GM23338 (cell line): ENCODE data around the gene ADCY5. TPM values are rescaled to one million over a fixed set of nuclear protein-coding genes. Genes with fewer than 3 reads are reported as not detected.
A peak's percentile ranks its signal among the peaks of the same experiment; 100 is the strongest.

Experiments
- ATAC-seq: fragments of 200-7000 bp; cut with Tn5 transposase; 3 replicates; pipeline ENCODE4 v1.9.1; 2020
- DNase-seq: peaks from one replicate; pipeline ENCODE4 v3.0.0-alpha.2; 2015; ENCODE audit warnings: low spot score
- H2AFZ ChIP-seq: fragments of 200-600 bp; sonication (generic); 2 replicates; pipeline ENCODE4 v1.8.0; 2016; ENCODE audit warnings: antibody characterized with exemption, mild to moderate bottlenecking, moderate library complexity
- H3F3A ChIP-seq: fragments of 200-600 bp; sonication (generic); replicated peaks from 2 replicates; pipeline ENCODE4 v1.8.0; 2017; ENCODE audit warnings: antibody characterized with exemption, mixed run types, low read depth
- H3K27ac ChIP-seq: fragments of 200-600 bp; sonication (generic); 2 replicates; pipeline ENCODE4 v1.6.1; 2016; ENCODE audit warnings: low read depth
- H3K27me3 ChIP-seq: fragments of 200-600 bp; sonication (generic); 2 replicates; pipeline ENCODE4 v1.8.0; 2016; ENCODE audit warnings: mild to moderate bottlenecking, mixed run types, moderate library complexity; ENCODE audit not compliant: insufficient read depth
- H3K36me3 ChIP-seq: fragments of 200-600 bp; sonication (generic); 2 replicates; pipeline ENCODE4 v1.8.0; 2016; ENCODE audit warnings: mild to moderate bottlenecking; ENCODE audit not compliant: insufficient read depth
- H3K4me1 ChIP-seq: fragments of 200-600 bp; sonication (generic); 2 replicates; pipeline ENCODE4 v1.8.0; 2016; ENCODE audit warnings: mild to moderate bottlenecking, moderate library complexity; ENCODE audit not compliant: insufficient read depth
- H3K4me2 ChIP-seq: fragments of 200-600 bp; sonication (generic); 2 replicates; pipeline ENCODE4 v1.7.1; 2017; ENCODE audit warnings: mixed run types
- H3K4me3 ChIP-seq: fragments of 200-600 bp; sonication (generic); 2 replicates; pipeline ENCODE4 v1.6.1; 2016; ENCODE audit warnings: mixed run types
- H3K79me2 ChIP-seq: fragments of 200-600 bp; sonication (generic); replicated peaks from 2 replicates; pipeline ENCODE4 v1.8.0; 2017; ENCODE audit warnings: mild to moderate bottlenecking; ENCODE audit not compliant: insufficient read depth
- H3K9me2 ChIP-seq: fragments of 200-600 bp; sonication (generic); 2 replicates; pipeline ENCODE4 v1.8.0; 2017; ENCODE audit not compliant: insufficient read depth
- H4K20me1 ChIP-seq: fragments of 200-600 bp; sonication (generic); replicated peaks from 2 replicates; pipeline ENCODE4 v1.8.0; 2017; ENCODE audit warnings: mild to moderate bottlenecking; ENCODE audit not compliant: insufficient read depth
- H3K27ac Mint-ChIP-seq: 2 replicates; pipeline ENCODE4 v1.8.0; 2020; ENCODE audit warnings: inconsistent platforms, mild to moderate bottlenecking, moderate library complexity, mixed read lengths
- H3K27me3 Mint-ChIP-seq: 3 replicates; pipeline ENCODE4 v1.8.0; 2022; ENCODE audit warnings: low read depth, mild to moderate bottlenecking, moderate library complexity, mixed read lengths, inconsistent platforms; ENCODE audit not compliant: insufficient read depth, poor library complexity
- H3K36me3 Mint-ChIP-seq: 3 replicates; pipeline ENCODE4 v1.8.0; 2021; ENCODE audit warnings: low read depth, mild to moderate bottlenecking, inconsistent platforms, moderate library complexity, mixed read lengths
- H3K4me1 Mint-ChIP-seq: 3 replicates; pipeline ENCODE4 v1.8.0; 2020; ENCODE audit warnings: mild to moderate bottlenecking, inconsistent platforms, mixed read lengths
- H3K4me3 Mint-ChIP-seq: 3 replicates; pipeline ENCODE4 v1.8.0; 2021; ENCODE audit warnings: moderate library complexity, mild to moderate bottlenecking, inconsistent platforms, mixed read lengths
- H3K9me3 Mint-ChIP-seq: 3 replicates; pipeline ENCODE4 v1.8.0; 2020; ENCODE audit warnings: moderate library complexity, mild to moderate bottlenecking, inconsistent platforms, mixed read lengths
- CREB1 ChIP-seq: fragments of 250-450 bp; sonication (Bioruptor Pico); IDR thresholded peaks from 2 replicates; pipeline ENCODE4 v1.5.0; 2020; ENCODE audit warnings: low read depth, mild to moderate bottlenecking, moderate library complexity
- CTCF ChIP-seq, 2 experiments: fragments of 200-600 bp in 1 of 2; sonication (generic) in 1 of 2; conservative IDR thresholded peaks; 2 replicates each; pipeline versions ENCODE4 v1.5.1 to v1.6.1; 2016 to 2017; ENCODE audit warnings: antibody characterized with exemption in 2 of 2, low read depth in 2 of 2, mild to moderate bottlenecking in 2 of 2, moderate library complexity in 1 of 2
- EZH2 ChIP-seq: fragments of 200-600 bp; sonication (generic); IDR thresholded peaks from one replicate; pipeline ENCODE4 v1.8.0; 2017; ENCODE audit warnings: antibody characterized with exemption, mild to moderate bottlenecking, low read depth; ENCODE audit not compliant: unreplicated experiment
- JUNB ChIP-seq: IDR thresholded peaks from one replicate; pipeline ENCODE4 v1.6.1; 2016; ENCODE audit warnings: antibody characterized with exemption; ENCODE audit not compliant: unreplicated experiment
- POLR2AphosphoS5 ChIP-seq: IDR thresholded peaks from 2 replicates; pipeline ENCODE4 v1.6.1; 2016; ENCODE audit warnings: antibody characterized with exemption, low read depth
- REST ChIP-seq: IDR thresholded peaks from one replicate; pipeline ENCODE4 v1.6.1; 2018; ENCODE audit warnings: antibody characterized with exemption; ENCODE audit not compliant: unreplicated experiment
- STAT1 ChIP-seq: IDR thresholded peaks from one replicate; pipeline ENCODE4 v1.6.1; 2016; ENCODE audit warnings: antibody characterized with exemption; ENCODE audit not compliant: unreplicated experiment
- ZNF114 ChIP-seq: fragments of 250-450 bp; sonication (Bioruptor Pico); IDR thresholded peaks from 2 replicates; pipeline ENCODE4 v1.5.0; 2020; ENCODE audit warnings: mild to moderate bottlenecking, moderate library complexity
- ZNF331 ChIP-seq: fragments of 250-450 bp; sonication (Bioruptor Pico); IDR thresholded peaks from 2 replicates; pipeline ENCODE4 v1.5.0; 2020; ENCODE audit warnings: low read depth, mild to moderate bottlenecking, moderate library complexity
- ZNF462 ChIP-seq: fragments of 250-450 bp; sonication (Bioruptor Pico); IDR thresholded peaks from 2 replicates; pipeline ENCODE4 v1.5.0; 2020; ENCODE audit warnings: mild to moderate bottlenecking, moderate library complexity
- polyA plus RNA-seq: library from polyadenylated mRNA; unstranded; fragments of >200 nt; fragmentation: Nextera tagmentation; extraction: Ambion mirVana; gene quantifications from 2 replicates; pipeline ENCODE4 v1.2.1, GENCODE V29; 2016
- total RNA-seq: library from RNA; depleted of rRNA; stranded (reverse); fragments of >200 nt; shearing (Covaris generic); gene quantifications from 2 replicates; pipeline ENCODE4 v1.2.3, GENCODE V29; 2014

The ADCY5 gene
- total and polyA plus RNA-seq, 2 experiments from 2014 or later: 3.5 to 10.2 TPM

- Histone ChIP-seq H3K27me3 (no peaks in the 10 kb centered on the region), H3K79me2 (peaks cover 8% of the 10 kb centered on the region), H3K27ac (peak overlapping the region; percentile 22; the same call in 1 of the 2 replicates), H3K4me3 (no peak overlapping the region), H3F3A (peaks cover 16% of the 10 kb centered on the region), H3K9me2 (no peaks in the 10 kb centered on the region), H2AFZ (no peak overlapping the region), H3K4me1 (peaks cover 44% of the 10 kb centered on the region), H4K20me1 (no peaks in the 10 kb centered on the region; the same call in 1 of the 2 replicates), H3K36me3 (no peaks in the 10 kb centered on the region), H3K4me2 (peak overlapping the region; percentile 13)
- H3K4me1 Mint-ChIP-seq: peaks cover 68% of the 10 kb centered on the region
- no peak for TF ChIP-seq ZNF114 (CRISPR knock-in tag)
- TF ChIP-seq POLR2AphosphoS5: no peak
- TF ChIP-seq ZNF462 (CRISPR knock-in tag): no peak
- H3K9me3 Mint-ChIP-seq: no peaks in the 10 kb centered on the region
- no peak overlapping the region for H3K4me3 Mint-ChIP-seq
- H3K36me3 Mint-ChIP-seq: peaks cover 13% of the 10 kb centered on the region
- peaks cover 19% of the 10 kb centered on the region for H3K27me3 Mint-ChIP-seq
- 0 out of 2 replicates have a peak overlapping the region, but pooled peaks have one; percentile 9 for H3K27ac Mint-ChIP-seq
- ATAC-seq: no peak
- DNase-seq: no peak
These were observed 138.1 kb downstream of the ADCY5 start for GRCh38 chr3:123310741-123311140.

- peaks cover 13% of the 10 kb centered on the region for H3K27me3 Mint-ChIP-seq
- Histone ChIP-seq H3K27me3 (no peaks in the 10 kb centered on the region), H3F3A (peaks cover 10% of the 10 kb centered on the region), H2AFZ (no peak overlapping the region), H3K27ac (no peak overlapping the region), H3K79me2 (peaks cover 8% of the 10 kb centered on the region), H4K20me1 (no peaks in the 10 kb centered on the region; the same call in 1 of the 2 replicates), H3K9me2 (no peaks in the 10 kb centered on the region), H3K36me3 (no peaks in the 10 kb centered on the region), H3K4me2 (no peak overlapping the region), H3K4me1 (peaks cover 39% of the 10 kb centered on the region), H3K4me3 (no peak overlapping the region)
- H3K27ac Mint-ChIP-seq: 0 out of 2 replicates have a peak overlapping the region, but pooled peaks have one; percentile 9
- H3K9me3 Mint-ChIP-seq: no peaks in the 10 kb centered on the region
- no peak overlapping the region for H3K4me3 Mint-ChIP-seq
- H3K36me3 Mint-ChIP-seq: peaks cover 19% of the 10 kb centered on the region
- no peak for DNase-seq
- no peak for ATAC-seq
- H3K4me1 Mint-ChIP-seq: peaks cover 63% of the 10 kb centered on the region
- TF ChIP-seq REST: no peak
- no peak for TF ChIP-seq ZNF331 (CRISPR knock-in tag)
- TF ChIP-seq ZNF114 (CRISPR knock-in tag): no peak
- TF ChIP-seq EZH2: no peak
- TF ChIP-seq JUNB: no peak
- no peak for TF ChIP-seq STAT1
- no peak for TF ChIP-seq CTCF (conservative IDR thresholded peaks at IDR 0.05; ENCODE audit: low read depth in 2 of 2)
- no peak for TF ChIP-seq POLR2AphosphoS5
- TF ChIP-seq CREB1 (CRISPR knock-in tag): no peak
These were observed 138.7 kb downstream of the ADCY5 start for GRCh38 chr3:123310186-123310585.
